HG03045 (cell line): Measurements from ENCODE around the gene KRTAP5-6.

Experiments
- ATAC-seq: cut with Tn5 transposase; IDR thresholded peaks from one replicate; pipeline ENCODE4 v1.9.1; 2021; ENCODE audit warnings: mild to moderate bottlenecking, moderate library complexity; ENCODE audit not compliant: unreplicated experiment

KRTAP5-6 gene

DNA sequence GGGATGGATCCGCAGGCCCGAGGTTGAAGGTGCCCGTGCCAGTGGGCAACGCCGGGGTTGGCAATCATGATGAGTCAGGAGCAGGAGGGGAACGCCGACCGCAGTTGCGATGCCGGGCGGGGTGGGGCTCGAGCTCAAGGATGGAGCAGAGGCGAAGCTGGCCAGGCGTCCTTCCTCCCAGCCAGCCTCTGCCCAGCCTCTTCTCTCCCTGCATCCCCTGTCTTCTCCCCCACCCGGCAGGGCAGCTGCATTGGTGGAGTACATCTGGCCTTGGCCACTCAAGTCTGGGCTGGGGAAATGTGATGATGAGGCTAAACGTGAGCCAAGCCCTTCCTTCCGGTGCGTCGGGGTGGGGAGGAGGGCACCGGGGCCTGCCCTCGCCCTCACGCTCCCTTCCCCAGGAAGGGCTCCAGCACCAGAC, 49.5 kb downstream of the KRTAP5-6 start:
- no peak for ATAC-seq

DNA sequence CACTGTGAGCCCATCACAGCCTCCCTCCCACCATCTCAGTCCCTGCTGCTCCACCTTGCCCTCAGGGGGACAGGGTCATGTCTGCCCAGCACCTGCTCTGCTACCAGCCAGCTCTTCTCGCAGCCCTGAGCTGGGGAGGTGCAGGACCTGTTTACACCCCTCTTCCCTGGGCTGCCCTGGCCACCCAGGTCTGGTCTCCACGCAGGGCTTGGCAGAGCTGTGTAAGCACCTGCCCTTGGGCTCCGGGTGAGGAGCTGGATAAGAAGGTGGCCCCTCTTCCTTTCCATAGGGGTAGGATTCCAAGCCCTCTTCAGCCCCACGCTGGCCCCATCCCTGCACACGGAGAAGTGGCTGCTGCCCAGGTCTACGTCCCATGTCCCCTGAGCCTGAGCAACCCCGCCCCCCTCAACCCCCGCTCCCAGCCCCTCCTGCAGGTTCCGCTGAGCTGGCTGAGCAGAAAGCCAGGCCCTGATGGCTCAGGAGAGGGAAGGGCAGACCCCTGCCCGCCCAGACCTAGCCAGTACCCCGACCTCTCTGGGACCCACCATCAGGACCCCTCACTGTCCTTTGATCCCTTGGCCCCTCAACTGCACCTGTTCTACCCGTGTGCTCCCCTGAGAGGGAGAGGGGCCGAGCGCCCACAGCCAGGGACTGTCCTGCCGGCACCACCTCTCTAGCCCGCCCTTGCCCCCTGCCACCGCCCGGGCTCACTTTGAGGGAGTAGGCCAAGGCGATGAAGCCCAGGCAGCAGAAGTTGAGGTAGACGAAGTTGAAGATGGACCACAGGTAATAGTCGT, 50.2 kb downstream of the KRTAP5-6 start:
- ATAC-seq, result no peak
